ENCODE results near the gene MICALL1. TPM values are rescaled to one million over a fixed set of nuclear protein-coding genes. Genes with fewer than 3 reads are reported as not detected.

MICALL1 gene, protein sequence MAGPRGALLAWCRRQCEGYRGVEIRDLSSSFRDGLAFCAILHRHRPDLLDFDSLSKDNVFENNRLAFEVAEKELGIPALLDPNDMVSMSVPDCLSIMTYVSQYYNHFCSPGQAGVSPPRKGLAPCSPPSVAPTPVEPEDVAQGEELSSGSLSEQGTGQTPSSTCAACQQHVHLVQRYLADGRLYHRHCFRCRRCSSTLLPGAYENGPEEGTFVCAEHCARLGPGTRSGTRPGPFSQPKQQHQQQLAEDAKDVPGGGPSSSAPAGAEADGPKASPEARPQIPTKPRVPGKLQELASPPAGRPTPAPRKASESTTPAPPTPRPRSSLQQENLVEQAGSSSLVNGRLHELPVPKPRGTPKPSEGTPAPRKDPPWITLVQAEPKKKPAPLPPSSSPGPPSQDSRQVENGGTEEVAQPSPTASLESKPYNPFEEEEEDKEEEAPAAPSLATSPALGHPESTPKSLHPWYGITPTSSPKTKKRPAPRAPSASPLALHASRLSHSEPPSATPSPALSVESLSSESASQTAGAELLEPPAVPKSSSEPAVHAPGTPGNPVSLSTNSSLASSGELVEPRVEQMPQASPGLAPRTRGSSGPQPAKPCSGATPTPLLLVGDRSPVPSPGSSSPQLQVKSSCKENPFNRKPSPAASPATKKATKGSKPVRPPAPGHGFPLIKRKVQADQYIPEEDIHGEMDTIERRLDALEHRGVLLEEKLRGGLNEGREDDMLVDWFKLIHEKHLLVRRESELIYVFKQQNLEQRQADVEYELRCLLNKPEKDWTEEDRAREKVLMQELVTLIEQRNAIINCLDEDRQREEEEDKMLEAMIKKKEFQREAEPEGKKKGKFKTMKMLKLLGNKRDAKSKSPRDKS
- 34.1 to 47.2 TPM (median 38.6 TPM) in 3 replicates for total RNA-seq (2021)
- percentile 53 among the genes with signal in this experiment for Bru-seq, nascent RNA
- long read RNA-seq, experiment 1, full-length matches to known transcripts, result 46 of 82 reads
- long read RNA-seq, experiment 1, partial matches to known transcripts, result 19 of 82 reads
- long read RNA-seq, experiment 1, other reads (novel, unspliced or antisense), result 17 of 82 reads
- long read RNA-seq, experiment 2, full-length matches to known transcripts, result 5 of 23 reads
- long read RNA-seq, experiment 2, partial matches to known transcripts, result 12 of 23 reads
- long read RNA-seq, experiment 2, other reads (novel, unspliced or antisense), result 6 of 23 reads
- long read RNA-seq, experiment 3, result 0 reads

DNA sequence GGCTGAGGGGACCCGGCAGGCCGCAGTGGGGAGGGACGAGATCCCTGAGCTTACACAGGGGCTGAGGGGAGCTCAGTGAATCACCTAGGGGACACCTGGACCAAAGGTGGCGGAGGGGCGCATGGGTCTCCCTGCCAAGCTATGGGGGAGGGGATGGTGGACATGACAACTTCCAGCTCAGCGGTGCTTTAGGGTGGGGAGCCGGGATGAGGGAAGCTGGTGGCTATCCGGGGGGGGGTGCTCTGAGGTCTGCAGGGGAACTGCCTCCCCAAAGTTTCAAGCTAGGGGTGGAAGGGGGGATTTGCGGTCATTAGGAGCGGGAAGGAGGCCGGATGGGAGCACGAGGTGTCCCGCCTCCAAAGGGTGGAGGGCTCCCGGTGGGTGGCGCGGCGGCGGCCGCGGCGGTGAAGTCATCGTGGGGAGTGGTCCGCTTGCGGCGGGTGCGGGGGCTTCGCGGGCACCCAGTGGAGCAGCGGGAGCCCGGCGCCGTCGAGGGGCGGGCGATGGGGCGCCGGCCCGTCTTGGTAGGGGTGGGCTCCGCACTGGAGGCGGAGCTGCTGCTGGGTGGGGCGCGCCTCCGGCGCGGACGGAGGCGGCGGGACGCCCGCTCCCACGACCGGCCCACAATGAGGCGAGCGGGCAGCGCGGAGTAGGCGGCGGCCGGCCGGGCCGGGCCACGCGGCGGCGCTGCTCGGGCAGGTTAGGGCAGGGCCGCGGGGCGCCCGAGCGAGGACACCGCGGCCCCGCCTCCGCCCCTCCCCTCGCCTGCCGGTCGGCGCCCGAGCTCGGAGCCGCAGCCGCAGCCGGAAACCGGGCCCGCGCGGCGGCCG is at the start of gene MICALL1:
TSS of gene MICALL1 (plus strand) at position 764 of the 830 bp plus-strand sequence. CDS start 126 bp downstream, outside the sequence.
- ChIA-PET CTCF (interaction anchor here (0.6 to 3.2 kb wide), 19 partner anchors 9 to 162 kb away, joined by 3 to 20 read pairs (median 4); partner anchors contain the start of genes C22orf23 and POLR2F), POLR2A (interaction anchor here (0.6 to 1.8 kb wide), 6 partner anchors 9 to 225 kb away, joined by 3 to 10 read pairs (median 4); no protein-coding TSS in a partner anchor)
- DNase-seq (ENCODE audit: low spot score), result peak; percentile 68
- peak; percentile 78 for ATAC-seq
- H3K4me1 Mint-ChIP-seq, result peaks cover 34% of the 10 kb centered on the region
- H3K27ac Mint-ChIP-seq, result no peak within 1 kb of the TSS; the same call in 1 of the 2 replicates
- no peaks in the 10 kb centered on the region for H3K9me3 Mint-ChIP-seq
- H3K4me3 Mint-ChIP-seq, result peak within 1 kb of the TSS; percentile 76
- no peaks in the 10 kb centered on the region for H3K36me3 Mint-ChIP-seq
- TF ChIP-seq SP1 (CRISPR knock-in tag; conservative IDR thresholded peaks at IDR 0.05), result peak; percentile 50; the same call in 1 of the 2 replicates
- TF ChIP-seq, protein P1, sequence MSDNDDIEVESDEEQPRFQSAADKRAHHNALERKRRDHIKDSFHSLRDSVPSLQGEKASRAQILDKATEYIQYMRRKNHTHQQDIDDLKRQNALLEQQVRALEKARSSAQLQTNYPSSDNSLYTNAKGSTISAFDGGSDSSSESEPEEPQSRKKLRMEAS (CRISPR knock-in tag; IDR thresholded peaks at IDR 0.05), result peak; percentile 30; the same call in 1 of the 2 replicates
- TF ChIP-seq, protein P2, sequence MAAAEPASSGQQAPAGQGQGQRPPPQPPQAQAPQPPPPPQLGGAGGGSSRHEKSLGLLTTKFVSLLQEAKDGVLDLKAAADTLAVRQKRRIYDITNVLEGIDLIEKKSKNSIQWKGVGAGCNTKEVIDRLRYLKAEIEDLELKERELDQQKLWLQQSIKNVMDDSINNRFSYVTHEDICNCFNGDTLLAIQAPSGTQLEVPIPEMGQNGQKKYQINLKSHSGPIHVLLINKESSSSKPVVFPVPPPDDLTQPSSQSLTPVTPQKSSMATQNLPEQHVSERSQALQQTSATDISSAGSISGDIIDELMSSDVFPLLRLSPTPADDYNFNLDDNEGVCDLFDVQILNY (CRISPR knock-in tag; IDR thresholded peaks at IDR 0.05), result peak; percentile 41; the same call in 1 of the 2 replicates
- no peak for TF ChIP-seq IRF2 (CRISPR knock-in tag; IDR thresholded peaks at IDR 0.05; ENCODE audit: borderline replicate concordance, low read depth)
- no peaks in the 10 kb centered on the region for H3K27me3 Mint-ChIP-seq (ENCODE audit: low read depth)

DNA sequence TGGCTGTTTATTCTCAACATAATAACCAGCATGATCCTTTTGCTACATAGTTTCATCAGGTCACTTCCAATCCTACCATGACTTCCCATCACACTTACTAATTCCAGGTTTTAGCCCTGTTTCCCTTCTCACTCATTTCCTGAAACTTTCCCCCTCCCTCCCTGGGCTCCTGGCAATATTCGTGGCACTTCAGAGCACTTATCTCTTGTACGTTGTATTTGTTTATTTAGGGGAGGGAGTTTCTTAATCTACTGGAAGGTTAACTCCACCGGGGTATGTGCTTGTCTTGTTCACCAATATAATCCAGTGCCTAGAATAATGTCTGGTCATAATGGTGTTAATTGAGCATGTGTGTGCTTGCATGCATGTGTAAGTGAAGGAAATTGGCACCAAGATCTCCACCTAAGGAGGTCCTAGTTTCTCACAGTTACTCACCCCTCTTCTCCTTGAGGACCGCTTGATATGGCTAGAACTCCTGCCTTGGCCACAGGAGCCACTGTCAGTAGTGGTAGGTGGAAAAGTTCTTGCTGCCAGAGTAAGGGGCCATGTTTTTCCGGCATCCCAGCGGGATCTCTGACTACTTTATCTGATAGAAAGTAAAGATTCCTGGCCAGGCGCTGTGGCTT is 45.2 kb upstream of the MICALL1 start:
- TF ChIP-seq JUN (CRISPR knock-in tag; IDR thresholded peaks at IDR 0.05) (no peak), GABPB1 (CRISPR knock-in tag; IDR thresholded peaks at IDR 0.05) (no peak)
- TF ChIP-seq, protein P3, sequence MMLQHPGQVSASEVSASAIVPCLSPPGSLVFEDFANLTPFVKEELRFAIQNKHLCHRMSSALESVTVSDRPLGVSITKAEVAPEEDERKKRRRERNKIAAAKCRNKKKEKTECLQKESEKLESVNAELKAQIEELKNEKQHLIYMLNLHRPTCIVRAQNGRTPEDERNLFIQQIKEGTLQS (CRISPR knock-in tag; conservative IDR thresholded peaks at IDR 0.05), result no peak
- TF ChIP-seq, protein P4, sequence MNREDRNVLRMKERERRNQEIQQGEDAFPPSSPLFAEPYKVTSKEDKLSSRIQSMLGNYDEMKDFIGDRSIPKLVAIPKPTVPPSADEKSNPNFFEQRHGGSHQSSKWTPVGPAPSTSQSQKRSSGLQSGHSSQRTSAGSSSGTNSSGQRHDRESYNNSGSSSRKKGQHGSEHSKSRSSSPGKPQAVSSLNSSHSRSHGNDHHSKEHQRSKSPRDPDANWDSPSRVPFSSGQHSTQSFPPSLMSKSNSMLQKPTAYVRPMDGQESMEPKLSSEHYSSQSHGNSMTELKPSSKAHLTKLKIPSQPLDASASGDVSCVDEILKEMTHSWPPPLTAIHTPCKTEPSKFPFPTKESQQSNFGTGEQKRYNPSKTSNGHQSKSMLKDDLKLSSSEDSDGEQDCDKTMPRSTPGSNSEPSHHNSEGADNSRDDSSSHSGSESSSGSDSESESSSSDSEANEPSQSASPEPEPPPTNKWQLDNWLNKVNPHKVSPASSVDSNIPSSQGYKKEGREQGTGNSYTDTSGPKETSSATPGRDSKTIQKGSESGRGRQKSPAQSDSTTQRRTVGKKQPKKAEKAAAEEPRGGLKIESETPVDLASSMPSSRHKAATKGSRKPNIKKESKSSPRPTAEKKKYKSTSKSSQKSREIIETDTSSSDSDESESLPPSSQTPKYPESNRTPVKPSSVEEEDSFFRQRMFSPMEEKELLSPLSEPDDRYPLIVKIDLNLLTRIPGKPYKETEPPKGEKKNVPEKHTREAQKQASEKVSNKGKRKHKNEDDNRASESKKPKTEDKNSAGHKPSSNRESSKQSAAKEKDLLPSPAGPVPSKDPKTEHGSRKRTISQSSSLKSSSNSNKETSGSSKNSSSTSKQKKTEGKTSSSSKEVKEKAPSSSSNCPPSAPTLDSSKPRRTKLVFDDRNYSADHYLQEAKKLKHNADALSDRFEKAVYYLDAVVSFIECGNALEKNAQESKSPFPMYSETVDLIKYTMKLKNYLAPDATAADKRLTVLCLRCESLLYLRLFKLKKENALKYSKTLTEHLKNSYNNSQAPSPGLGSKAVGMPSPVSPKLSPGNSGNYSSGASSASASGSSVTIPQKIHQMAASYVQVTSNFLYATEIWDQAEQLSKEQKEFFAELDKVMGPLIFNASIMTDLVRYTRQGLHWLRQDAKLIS (CRISPR knock-in tag; IDR thresholded peaks at IDR 0.05; ENCODE audit: borderline replicate concordance), result no peak
- Mint-ChIP-seq H3K36me3 (peaks cover 81% of the 10 kb centered on the region), H3K4me1 (no peaks in the 10 kb centered on the region), H3K27me3 (ENCODE audit: low read depth) (no peaks in the 10 kb centered on the region), H3K27ac (peak overlapping the region; percentile 62; the same call in 1 of the 2 replicates), H3K9me3 (no peaks in the 10 kb centered on the region), H3K4me3 (no peak overlapping the region)
- POLR2A ChIA-PET, result interaction anchor here (1.2 kb wide), 1 partner anchor 44 kb away, joined by 3 read pairs; no protein-coding TSS in a partner anchor
- ATAC-seq (no peak), DNase-seq (ENCODE audit: low spot score) (no peak)
- CTCF ChIA-PET, result interaction anchor here (3.6 kb wide), 1 partner anchor 43 kb away, joined by 109 read pairs; no protein-coding TSS in a partner anchor

All from WTC11 (cell line).